Heart right ventricle (tissue), 16 donors: ENCODE results near the gene MRPL38. TPM values are rescaled to one million over a fixed set of nuclear protein-coding genes. Genes with fewer than 3 reads are reported as not detected.

Experiments
- ATAC-seq, 8 donors: fragments of 200-7000 bp; cut with Tn5 transposase; one replicate each; pipeline ENCODE4 v1.9.1; 2020; ENCODE audit warnings: mild to moderate bottlenecking in 8 of 8, moderate library complexity in 8 of 8, moderate number of reproducible peaks in 1 of 8
- DNase-seq, 2 donors: peaks; one replicate each; pipeline ENCODE4 v3.0.0-alpha.2; 2020
- H3K27ac ChIP-seq, 10 donors: fragments of 200-600 bp; sonication (generic) in 2 of 10; one replicate each; pipeline versions ENCODE4 v1.5.0 to v1.8.0; 2020 to 2022; ENCODE audit warnings: mild to moderate bottlenecking in 3 of 10
- H3K27me3 ChIP-seq, 7 donors: fragments of 200-600 bp; one replicate each; pipeline ENCODE4 v1.8.0; 2021 to 2022; ENCODE audit warnings: mild to moderate bottlenecking in 2 of 7
- H3K36me3 ChIP-seq, 9 donors: fragments of 200-600 bp; sonication (generic) in 1 of 9; one replicate each; pipeline versions ENCODE4 v1.5.0 to v1.8.0; 2020 to 2022; ENCODE audit warnings: mild to moderate bottlenecking in 2 of 9
- H3K4me1 ChIP-seq, 9 donors: fragments of 200-600 bp; sonication (generic) in 1 of 9; one replicate each; pipeline versions ENCODE4 v1.5.0 to v1.8.0; 2020 to 2022; ENCODE audit warnings: mild to moderate bottlenecking in 4 of 9
- H3K4me3 ChIP-seq, 10 donors: fragments of 200-600 bp; sonication (generic) in 2 of 10; one replicate each; pipeline versions ENCODE4 v1.5.0 to v1.8.0; 2020 to 2022; ENCODE audit warnings: mild to moderate bottlenecking in 7 of 10, moderate library complexity in 2 of 10
- H3K9me3 ChIP-seq, 11 donors: fragments of 200-600 bp in 10 of 11; sonication (generic) in 2 of 11; one replicate each; pipeline versions ENCODE4 v1.5.0 to v1.8.0; 2013 to 2022; ENCODE audit warnings: mild to moderate bottlenecking in 2 of 11, control low read depth in 1 of 11, moderate library complexity in 1 of 11
- CTCF ChIP-seq, 9 donors: fragments of 200-600 bp; sonication (generic) in 2 of 9; IDR thresholded peaks; one replicate each; pipeline versions ENCODE4 v1.5.0 to v1.8.0; 2021 to 2022; ENCODE audit warnings: antibody characterized with exemption in 9 of 9, mild to moderate bottlenecking in 5 of 9, moderate library complexity in 1 of 9
- WGBS, 2 donors: extraction: QIAGEN DNeasy Blood & Tissue Kit; methylation state at CpG; one replicate each; pipeline ENCODE4 v1.1.7; 2013; ENCODE audit warnings: inconsistent platforms in 1 of 2; 5-methylcytosine and 5-hydroxymethylcytosine counted together
- intact Hi-C, 10 donors: fragments of 100-400 bp; cut with DNase I; formaldehyde crosslinking; loops; one replicate each; pipeline versions ENCODE4 v1.11.1 to v1.14.2; 2022
- polyA plus RNA-seq, 2 donors: library from polyadenylated mRNA; stranded (reverse); fragments of 200-250 nt; gene quantifications; one replicate each; pipeline ENCODE4 v1.2.3, GENCODE V29; 2013
- total RNA-seq, 10 donors: library from RNA; stranded (reverse); fragmentation: NEBNext Ultra II Directional in 3 of 10; extraction: Animal tissue kit (Norgen Biotek cat#: 25700) in 3 of 10; gene quantifications; one replicate each; pipeline versions ENCODE4 v1.2.1 to v1.2.4, GENCODE V29; 2021 to 2023
- donor health status: Arrhythmogenic right ventricular cardiomyopathy.
- donor health status: ischemic (EF 13 %, LVEDD 7.1; RV severe dilation, severe dysfunction).
- donor health status: healthy with polysubstance abuse.
- donor health status: DM: no; HTN: yes; CAD: no.
- donor health status: DM: no; HTN: no; CAD: no.
- donor health status: ischemic (EF 25% LVEDD 6.9; RV normal size, moderate dysfunction).
- donor health status: ischemic (EF 25% LVEDD 5.7; RV mildly dilated, moderate dysfunction).
- donor health status: healthy.
- donor health status: DM: yes; HTN: yes; CAD: no.
- donor health status: Ischemic cardiomyopathy.
- donor health status: ischemic (EF 35%, LVEDD 5.7; RV mildly dilated, moderate dysfunction).
- donor health status: nonischemic (EF 11% LVEDD 7.7; RV severe dilation, severe dysfunction).
- donor health status: DM: yes; HTN: yes; CAD: no.
- donor health status: PGD.
- donor health status: ischemic (EF 29% LVEDD 5.4; RV normal size, mild dysfunction).
- donor health status: nonischemic (EF 23%, LVEDD 6.1; RV moderate dilation, normal function).

MRPL38 gene
- total and polyA plus RNA-seq, 12 donors: 86.0 to 160 (median 96.5) TPM

- intact Hi-C loops: loop anchor here in 3 of 10 donors (5.0 to 10.0 kb wide), 3 partner anchors 93 to 101 kb away; partner anchors contain the start of gene UNK (in 1 of the 3)
- peaks cover 0 to 18% (median 0%) of the 10 kb centered on the region in 7 donors for H3K27me3 ChIP-seq
- peak overlapping the region; percentile 77 to 100 (median 96) for H3K27ac ChIP-seq
- H3K36me3 ChIP-seq: peaks cover 0 to 30% (median 10%) of the 10 kb centered on the region in 9 donors
- H3K9me3 ChIP-seq: no peaks in the 10 kb centered on the region
- peak in 1 of 2 donors; percentile 48 for DNase-seq
- ATAC-seq: peak in 1 of 8 donors; percentile 0
- peaks cover 33 to 75% (median 58%) of the 10 kb centered on the region in 9 donors for H3K4me1 ChIP-seq
- WGBS, 2 donors: 60 to 70% methylated on average over 18 of the region's 18 CpGs
- no peak for TF ChIP-seq CTCF (IDR thresholded peaks at IDR 0.05)
- peak overlapping the region in 7 of 10 donors; percentile 65 to 87 (median 78) for H3K4me3 ChIP-seq
These were observed 29.3 kb downstream of the MRPL38 start for GRCh38 chr17:75875182-75875939.

GRCh38 chr17:75874323-75875181 lies 30.1 kb downstream of the MRPL38 start:
- TF ChIP-seq CTCF (IDR thresholded peaks at IDR 0.05): no peak
- peaks cover 33 to 83% (median 63%) of the 10 kb centered on the region in 9 donors for H3K4me1 ChIP-seq
- H3K27ac ChIP-seq: peak overlapping the region; percentile 57 to 100 (median 96)

GRCh38 chr17:75873587-75874322 lies 30.9 kb downstream of the MRPL38 start:
- H3K4me3 ChIP-seq: no peak overlapping the region
- ATAC-seq: no peak
- no peaks in the 10 kb centered on the region for H3K9me3 ChIP-seq
- peak overlapping the region; percentile 57 to 99 (median 91) for H3K27ac ChIP-seq
- TF ChIP-seq CTCF (IDR thresholded peaks at IDR 0.05): no peak
- WGBS, 2 donors: 47 to 57% methylated on average over 11 of the region's 11 CpGs
- peaks cover 33 to 86% (median 65%) of the 10 kb centered on the region in 9 donors for H3K4me1 ChIP-seq
- intact Hi-C loops: loop anchor here in 1 of 10 donors (10.0 kb wide), 1 partner anchor 99 kb away; a partner anchor contains a TSS
- no peak for DNase-seq
- peaks cover 0 to 30% (median 10%) of the 10 kb centered on the region in 9 donors for H3K36me3 ChIP-seq
- peaks cover 0 to 18% (median 0%) of the 10 kb centered on the region in 7 donors for H3K27me3 ChIP-seq

More at GRCh38 chr17:75874323-75875181, 30.1 kb downstream of the MRPL38 start:
- Histone ChIP-seq H3K27me3 (peaks cover 0 to 18% (median 0%) of the 10 kb centered on the region in 7 donors), H3K4me3 (no peak overlapping the region), H3K9me3 (no peaks in the 10 kb centered on the region), H3K36me3 (peaks cover 0 to 30% (median 10%) of the 10 kb centered on the region in 9 donors)
- WGBS, 2 donors: 92 to 94% methylated on average over 38 of the region's 38 CpGs
- DNase-seq (no peak), ATAC-seq (no peak)
- intact Hi-C loops: loop anchor here in 3 of 10 donors (5.0 to 10.0 kb wide), 3 partner anchors 92 to 100 kb away; partner anchors contain the start of gene UNK (in 1 of the 3)
